Activated CD8-positive, alpha-beta T cell treated with anti-CD3 and anti-CD28 coated beads for 36 hours (primary cell): ENCODE data around the gene MCC. TPM values are rescaled to one million over a fixed set of nuclear protein-coding genes. Genes with fewer than 3 reads are reported as not detected.

ENCODE experiments used
- ATAC-seq: fragments of 200-7000 bp; cut with Tn5 transposase; one replicate; pipeline ENCODE4 v1.10.0; 2021; ENCODE audit warnings: mild to moderate bottlenecking, moderate library complexity
- CTCF ChIA-PET: fragments of 350-600 bp; sonication (Branson Sonifier 250); formaldehyde crosslinking; loops from one replicate; lab custom pipeline; 2021; ENCODE audit warnings: antibody characterized with exemption; lab: Charles Lee
- POLR2A ChIA-PET: fragments of 350-600 bp; sonication (Branson Sonifier 250); formaldehyde crosslinking; loops from one replicate; lab custom pipeline; 2021; ENCODE audit warnings: antibody characterized with exemption; lab: Charles Lee
- DNase-seq: peaks from one replicate; pipeline ENCODE4 v3.0.0-alpha.2; 2020
- H3K27ac Mint-ChIP-seq: one replicate; pipeline ENCODE4 v1.8.0; 2021; ENCODE audit warnings: mild to moderate bottlenecking, mixed read lengths
- H3K27me3 Mint-ChIP-seq: one replicate; pipeline ENCODE4 v1.8.0; 2021; ENCODE audit warnings: mixed read lengths
- H3K36me3 Mint-ChIP-seq: one replicate; pipeline ENCODE4 v1.8.0; 2021; ENCODE audit warnings: low read depth, mixed read lengths
- H3K4me1 Mint-ChIP-seq: one replicate; pipeline ENCODE4 v1.8.0; 2021; ENCODE audit warnings: low read depth, mixed read lengths
- H3K4me3 Mint-ChIP-seq: one replicate; pipeline ENCODE4 v1.8.0; 2021; ENCODE audit warnings: mild to moderate bottlenecking, moderate library complexity, mixed read lengths
- H3K9me3 Mint-ChIP-seq: one replicate; pipeline ENCODE4 v1.8.0; 2021; ENCODE audit warnings: mixed read lengths
- intact Hi-C: fragments of 100-400 bp; cut with micrococcal nuclease; formaldehyde crosslinking; loops from one replicate; pipeline ENCODE4 v1.10.0; 2022
- total RNA-seq, 2 experiments: library from RNA; stranded (reverse); gene quantifications; one replicate each; pipeline ENCODE4 v1.2.3, GENCODE V29; 2021
- TF ChIP-seq, protein P1 (sequence below): fragments of 200-600 bp; IDR thresholded peaks from one replicate; pipeline ENCODE4 v1.8.0; 2022; ENCODE audit warnings: antibody characterized with exemption, mild to moderate bottlenecking

The MCC gene
- total RNA-seq, 2 experiments from 2014 or later: 4.9 to 5.4 TPM

DNA sequence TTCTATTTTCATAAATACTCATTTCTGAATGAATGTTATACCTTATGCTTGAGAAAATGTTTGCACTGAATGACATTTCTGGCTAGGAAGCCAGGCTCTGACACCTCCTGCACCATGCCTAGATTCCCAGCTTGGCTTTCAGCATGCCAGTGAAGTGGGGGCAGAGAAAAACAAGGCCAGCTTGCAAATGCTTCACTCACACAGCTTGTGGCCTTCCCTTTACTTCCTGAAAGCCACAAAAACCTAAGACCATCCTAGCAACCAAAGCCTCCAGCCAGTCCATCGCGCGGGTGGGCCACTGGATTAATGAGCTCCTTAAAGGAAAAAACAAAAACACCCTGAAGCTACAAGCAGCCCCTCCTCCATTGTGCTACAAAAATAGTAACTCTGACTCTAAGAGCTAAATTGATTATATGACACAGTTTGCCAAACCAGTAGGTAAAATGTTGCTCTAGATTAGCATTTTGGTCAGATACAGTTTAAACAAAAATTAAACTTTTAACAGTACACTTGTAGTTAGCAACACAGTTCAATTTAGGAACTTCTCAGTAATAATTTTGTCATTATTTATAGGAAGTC, 213.3 kb downstream of the MCC start:
- DNase-seq: no peak
- TF ChIP-seq, protein P1, sequence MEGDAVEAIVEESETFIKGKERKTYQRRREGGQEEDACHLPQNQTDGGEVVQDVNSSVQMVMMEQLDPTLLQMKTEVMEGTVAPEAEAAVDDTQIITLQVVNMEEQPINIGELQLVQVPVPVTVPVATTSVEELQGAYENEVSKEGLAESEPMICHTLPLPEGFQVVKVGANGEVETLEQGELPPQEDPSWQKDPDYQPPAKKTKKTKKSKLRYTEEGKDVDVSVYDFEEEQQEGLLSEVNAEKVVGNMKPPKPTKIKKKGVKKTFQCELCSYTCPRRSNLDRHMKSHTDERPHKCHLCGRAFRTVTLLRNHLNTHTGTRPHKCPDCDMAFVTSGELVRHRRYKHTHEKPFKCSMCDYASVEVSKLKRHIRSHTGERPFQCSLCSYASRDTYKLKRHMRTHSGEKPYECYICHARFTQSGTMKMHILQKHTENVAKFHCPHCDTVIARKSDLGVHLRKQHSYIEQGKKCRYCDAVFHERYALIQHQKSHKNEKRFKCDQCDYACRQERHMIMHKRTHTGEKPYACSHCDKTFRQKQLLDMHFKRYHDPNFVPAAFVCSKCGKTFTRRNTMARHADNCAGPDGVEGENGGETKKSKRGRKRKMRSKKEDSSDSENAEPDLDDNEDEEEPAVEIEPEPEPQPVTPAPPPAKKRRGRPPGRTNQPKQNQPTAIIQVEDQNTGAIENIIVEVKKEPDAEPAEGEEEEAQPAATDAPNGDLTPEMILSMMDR: no peak
- H3K27me3 Mint-ChIP-seq: no peaks in the 10 kb centered on the region
- intact Hi-C loops: no loop called here
- peaks cover 18% of the 10 kb centered on the region for H3K4me1 Mint-ChIP-seq
- no peaks in the 10 kb centered on the region for H3K9me3 Mint-ChIP-seq
- ChIA-PET POLR2A (interaction anchor here (1.2 to 1.4 kb wide), 3 partner anchors 8 to 289 kb away, joined by 3 read pairs; no protein-coding TSS in a partner anchor), CTCF (interaction anchor here (0.7 to 2.2 kb wide), 3 partner anchors 17 to 279 kb away, joined by 3 to 8 read pairs (median 3); no protein-coding TSS in a partner anchor)
- H3K4me3 Mint-ChIP-seq: no peak overlapping the region
- H3K36me3 Mint-ChIP-seq: no peaks in the 10 kb centered on the region
- ATAC-seq: no peak
- H3K27ac Mint-ChIP-seq: no peak overlapping the region

DNA sequence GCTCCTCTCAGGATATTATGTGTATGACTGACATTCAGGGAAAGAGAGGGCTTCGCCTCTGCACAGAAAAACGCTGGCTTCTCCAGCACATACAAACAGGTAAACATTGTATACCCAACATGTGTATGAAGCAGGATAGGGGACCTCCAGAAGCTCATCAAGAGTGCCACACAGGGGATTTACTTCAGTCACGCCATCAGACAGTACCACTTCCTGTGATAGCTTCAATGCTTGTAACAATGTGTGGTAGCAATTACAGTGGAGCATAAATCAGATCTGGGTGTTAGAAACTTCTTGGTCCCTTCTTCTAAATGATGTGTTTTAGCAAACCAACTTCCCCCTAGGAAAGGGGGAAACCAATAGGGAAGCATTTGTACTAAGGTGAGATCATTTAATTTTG, 214.3 kb downstream of the MCC start:
- Mint-ChIP-seq H3K36me3 (no peaks in the 10 kb centered on the region), H3K9me3 (no peaks in the 10 kb centered on the region), H3K27ac (peak overlapping the region; percentile 47), H3K4me1 (peaks cover 24% of the 10 kb centered on the region), H3K27me3 (no peaks in the 10 kb centered on the region), H3K4me3 (no peak overlapping the region)
- DNase-seq (peak; percentile 40), ATAC-seq (peak; percentile 85)
- intact Hi-C loops: no loop called here
- ChIA-PET CTCF (interaction anchor here (0.8 to 2.2 kb wide), 3 partner anchors 9 to 278 kb away, joined by 3 to 8 read pairs (median 3); no protein-coding TSS in a partner anchor), POLR2A (interaction anchor here (1.2 to 1.4 kb wide), 3 partner anchors 9 to 288 kb away, joined by 3 read pairs; no protein-coding TSS in a partner anchor)
- TF ChIP-seq, protein P1: no peak

DNA sequence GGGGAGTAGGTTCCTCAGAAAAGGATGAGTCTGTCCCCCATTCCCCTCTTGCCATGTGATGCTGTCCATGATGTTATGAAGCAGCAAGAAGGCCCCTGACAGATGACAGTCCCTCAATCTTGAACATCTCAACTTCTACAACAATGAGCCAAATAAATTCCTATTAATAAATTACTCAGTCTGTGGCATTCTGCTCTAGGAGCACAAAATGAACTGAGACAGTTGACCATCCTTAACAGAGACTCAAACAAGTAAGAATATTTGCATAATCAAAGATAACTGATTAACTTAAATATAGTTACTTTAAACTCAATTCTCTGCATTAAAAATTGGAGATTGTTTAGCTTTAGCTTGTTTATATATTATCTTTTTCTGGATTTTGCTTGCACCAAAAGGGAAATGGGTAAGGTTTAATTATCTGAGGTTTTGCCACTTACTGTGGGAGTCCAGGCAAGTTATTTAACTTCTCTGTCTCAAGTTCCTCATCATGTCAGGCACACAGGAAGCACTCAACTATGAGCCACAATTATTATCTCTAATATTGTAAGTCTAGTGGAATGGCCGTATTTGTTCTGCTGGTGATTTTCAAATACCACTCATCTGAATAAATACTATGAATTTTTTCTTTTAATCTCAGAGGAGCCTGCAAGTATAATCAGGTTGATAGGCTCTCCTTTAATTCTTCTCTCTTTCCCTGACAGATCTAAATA, 216.4 kb downstream of the MCC start:
- TF ChIP-seq, protein P1: no peak
- intact Hi-C loops: no loop called here
- Mint-ChIP-seq H3K4me1 (peaks cover 16% of the 10 kb centered on the region), H3K4me3 (no peak overlapping the region), H3K27me3 (no peaks in the 10 kb centered on the region), H3K36me3 (no peaks in the 10 kb centered on the region), H3K27ac (no peak overlapping the region), H3K9me3 (no peaks in the 10 kb centered on the region)
- ChIA-PET CTCF (interaction anchor here (1.1 kb wide), 1 partner anchor 17 kb away, joined by 3 read pairs; no protein-coding TSS in a partner anchor), POLR2A (no interaction called here)
- ATAC-seq (no peak), DNase-seq (no peak)

DNA sequence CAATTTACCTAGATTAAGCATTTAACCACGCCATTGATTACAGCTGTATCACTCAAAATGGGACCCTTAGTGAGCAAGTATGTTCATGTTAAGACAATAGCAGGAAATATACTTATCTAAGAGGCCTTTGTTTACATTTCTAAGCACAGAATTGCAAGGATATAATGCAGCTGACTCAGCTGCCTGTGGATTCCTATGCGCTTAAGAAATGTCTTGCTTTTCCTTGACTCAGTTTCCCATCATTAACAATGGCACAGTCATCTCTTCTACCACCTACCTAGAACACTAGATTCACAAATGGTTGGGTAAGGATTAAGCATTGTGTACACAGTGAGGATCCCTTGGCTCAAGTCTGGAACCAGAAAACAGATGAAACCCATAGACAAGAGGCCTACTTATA, 217.2 kb downstream of the MCC start:
- intact Hi-C loops: no loop called here
- Mint-ChIP-seq H3K4me3 (no peak overlapping the region), H3K36me3 (no peaks in the 10 kb centered on the region), H3K27ac (no peak overlapping the region), H3K4me1 (peaks cover 16% of the 10 kb centered on the region), H3K27me3 (no peaks in the 10 kb centered on the region), H3K9me3 (no peaks in the 10 kb centered on the region)
- CTCF ChIA-PET: no interaction called here
- ATAC-seq (no peak), DNase-seq (no peak)
- POLR2A ChIA-PET: no interaction called here
- TF ChIP-seq, protein P1: no peak

DNA sequence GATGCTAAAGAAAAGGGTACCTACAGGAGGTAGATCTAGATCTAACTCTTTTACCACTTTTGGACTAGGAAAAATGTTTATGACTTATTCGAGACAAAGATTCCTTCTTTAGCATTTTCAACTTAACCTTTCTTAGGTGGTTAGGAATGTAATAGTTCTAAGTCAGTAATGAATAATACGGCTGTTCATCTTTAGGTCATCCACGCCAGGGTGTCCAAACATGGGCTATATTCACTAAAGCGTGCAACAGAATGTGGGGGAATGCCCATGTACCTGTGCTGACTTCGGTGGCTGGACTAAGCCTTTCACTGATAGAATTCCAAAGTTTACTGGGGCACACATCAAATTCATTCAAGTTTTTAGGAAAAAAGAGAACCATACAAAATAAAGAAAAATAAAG, 218.2 kb downstream of the MCC start:
- POLR2A ChIA-PET: no interaction called here
- no peaks in the 10 kb centered on the region for H3K36me3 Mint-ChIP-seq
- ATAC-seq: no peak

More for the DNA sequence above, 218.2 kb downstream of the MCC start:
- Mint-ChIP-seq H3K4me3 (no peak overlapping the region), H3K27me3 (no peaks in the 10 kb centered on the region), H3K9me3 (no peaks in the 10 kb centered on the region), H3K27ac (no peak overlapping the region), H3K4me1 (peaks cover 16% of the 10 kb centered on the region)
- no peak for DNase-seq
- CTCF ChIA-PET: no interaction called here
- TF ChIP-seq, protein P1: no peak
- intact Hi-C loops: no loop called here
